MM.1S (cell line): Measurements from ENCODE around the gene SYPL1.

ENCODE experiments used
- DNase-seq: peaks from one replicate; pipeline ENCODE4 v3.0.0-alpha.2; 2015
- H2AFZ ChIP-seq: fragments of 300-600 bp; sonication (generic); 2 replicates; pipeline ENCODE4 v1.6.0; 2016; ENCODE audit warnings: antibody characterized with exemption, low read length
- H3F3A ChIP-seq: fragments of 300-600 bp; sonication (generic); 2 replicates; pipeline ENCODE4 v1.6.1; 2016; ENCODE audit warnings: mild to moderate bottlenecking, antibody characterized with exemption, low read length, moderate library complexity, mixed read lengths; ENCODE audit not compliant: insufficient read depth
- H3K27ac ChIP-seq: fragments of 300-600 bp; sonication (generic); 2 replicates; pipeline ENCODE4 v1.5.1; 2016; ENCODE audit warnings: mild to moderate bottlenecking, low read length
- H3K27me3 ChIP-seq: fragments of 300-600 bp; sonication (generic); replicated peaks from 2 replicates; pipeline ENCODE4 v1.6.0; 2016; ENCODE audit warnings: low read length; ENCODE audit not compliant: insufficient read depth
- H3K36me3 ChIP-seq: fragments of 300-600 bp; sonication (generic); replicated peaks from 2 replicates; pipeline ENCODE4 v1.6.1; 2016; ENCODE audit warnings: mild to moderate bottlenecking, low read length, mixed read lengths; ENCODE audit not compliant: insufficient read depth
- H3K4me1 ChIP-seq: fragments of 300-600 bp; sonication (generic); 2 replicates; pipeline ENCODE4 v1.6.1; 2016; ENCODE audit warnings: low read length, mixed read lengths
- H3K4me2 ChIP-seq: fragments of 300-600 bp; sonication (generic); 2 replicates; pipeline ENCODE4 v1.6.0; 2016; ENCODE audit warnings: low read depth, low read length
- H3K4me3 ChIP-seq: fragments of 300-600 bp; sonication (generic); 2 replicates; pipeline ENCODE4 v1.5.1; 2016; ENCODE audit warnings: low read length, mixed read lengths
- H3K79me2 ChIP-seq: fragments of 300-600 bp; sonication (generic); 2 replicates; pipeline ENCODE4 v1.6.1; 2016; ENCODE audit warnings: mixed run types, low read length, mixed read lengths
- H3K9ac ChIP-seq: fragments of 300-600 bp; sonication (generic); 2 replicates; pipeline ENCODE4 v1.6.1; 2016; ENCODE audit warnings: low read length, mixed read lengths
- H3K9me2 ChIP-seq: fragments of 300-600 bp; sonication (generic); replicated peaks from 2 replicates; pipeline ENCODE4 v1.6.1; 2016; ENCODE audit warnings: mild to moderate bottlenecking, low read length, mixed read lengths; ENCODE audit not compliant: insufficient read depth
- H3K9me3 ChIP-seq: fragments of 300-600 bp; sonication (generic); replicated peaks from 2 replicates; pipeline ENCODE4 v1.6.1; 2016; ENCODE audit warnings: mild to moderate bottlenecking, low read length, mixed read lengths; ENCODE audit not compliant: insufficient read depth
- H4K20me1 ChIP-seq: fragments of 300-600 bp; sonication (generic); 2 replicates; pipeline ENCODE4 v1.6.1; 2016; ENCODE audit warnings: mild to moderate bottlenecking, low read length, moderate library complexity, mixed read lengths; ENCODE audit not compliant: insufficient read depth
- EZH2 ChIP-seq: fragments of 300-600 bp; sonication (generic); optimal IDR thresholded peaks from 2 replicates; pipeline ENCODE3; 2017; ENCODE audit warnings: low read depth, mild to moderate bottlenecking, antibody characterized with exemption, low read length, mixed read lengths
- EZH2phosphoT487 ChIP-seq: fragments of 300-600 bp; sonication (generic); IDR thresholded peaks from 2 replicates; pipeline ENCODE4 v1.6.1; 2018; ENCODE audit warnings: antibody characterized with exemption, low read length
- TF ChIP-seq, protein P1 (sequence below): fragments of 300-600 bp; sonication (generic); IDR thresholded peaks from 2 replicates; pipeline ENCODE4 v1.5.1; 2016; ENCODE audit warnings: antibody characterized with exemption, low read length, mixed read lengths

The SYPL1 gene

DNA sequence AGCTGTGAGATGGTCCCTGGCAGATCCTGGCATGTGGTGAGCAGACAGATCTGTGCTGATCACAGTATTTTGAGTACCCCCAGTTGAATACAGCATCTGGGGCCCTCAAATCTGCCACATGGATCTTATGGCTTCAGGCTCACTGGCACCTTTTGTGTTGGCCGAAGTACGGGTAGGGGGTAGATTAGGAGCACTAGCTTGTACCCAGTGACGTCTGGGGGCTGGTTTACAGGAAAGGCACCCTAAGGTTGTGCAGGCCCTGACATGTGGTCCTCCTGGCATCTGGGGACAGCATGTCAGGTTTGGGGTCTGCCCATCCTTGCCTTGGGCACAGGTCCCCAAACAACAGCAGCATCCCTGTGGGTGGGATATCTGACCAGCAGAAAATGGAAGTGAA is 53.2 kb downstream of the SYPL1 start:
- H3K4me2 ChIP-seq, result no peak overlapping the region
- DNase-seq, result no peak

DNA sequence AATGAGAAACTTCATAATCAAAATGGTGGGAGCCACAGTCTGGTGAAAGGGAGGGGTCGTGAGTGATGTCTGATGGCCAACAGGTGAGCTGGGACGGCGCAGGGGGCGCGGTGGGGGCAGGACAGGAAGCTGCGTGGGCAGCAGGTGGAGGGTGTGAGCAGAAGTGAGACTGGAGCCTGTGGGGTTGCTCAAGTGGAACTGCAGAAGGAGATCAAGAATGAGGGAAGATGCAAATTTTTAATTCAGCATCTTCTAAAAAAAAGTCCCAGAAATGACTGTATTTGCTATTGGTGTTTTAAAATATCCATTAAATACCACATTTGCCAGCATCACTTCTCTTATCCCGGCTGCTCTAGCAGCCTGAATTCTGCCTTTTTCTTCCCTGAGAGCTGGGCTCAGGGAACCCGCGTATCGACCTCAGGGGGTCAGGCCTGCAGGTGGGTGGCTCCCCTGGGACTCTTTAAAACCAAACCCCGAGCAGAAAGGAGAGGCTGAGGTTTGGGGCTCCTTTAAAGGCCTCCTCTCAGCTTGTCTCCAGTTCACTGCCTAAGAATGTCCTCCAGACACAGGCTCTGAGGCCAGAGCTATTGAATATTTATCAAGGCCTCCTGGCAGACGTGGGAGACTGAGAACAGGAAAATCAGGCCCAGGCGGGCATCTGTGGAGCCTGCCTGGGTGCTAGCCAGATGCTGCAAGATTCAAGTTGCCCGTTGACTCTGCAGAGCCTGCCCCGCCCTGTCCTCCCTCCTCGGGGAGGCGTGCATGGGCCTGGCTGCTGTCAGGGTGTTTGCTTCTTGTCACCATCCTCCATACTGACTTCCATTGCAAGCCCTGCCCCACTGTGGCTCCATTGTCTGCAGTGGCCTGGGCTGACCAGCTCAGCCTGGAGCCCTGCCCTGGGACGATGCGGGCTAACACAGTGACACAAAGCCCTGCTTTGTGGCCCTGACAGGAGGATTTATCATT is 53.9 kb downstream of the SYPL1 start:
- no peaks in the 10 kb centered on the region for H3K79me2 ChIP-seq
- no peak overlapping the region for H3K27ac ChIP-seq
- no peak overlapping the region for H3K4me2 ChIP-seq
- no peak overlapping the region for H3K4me3 ChIP-seq
- no peak for DNase-seq
- H3K9me2 ChIP-seq, result no peaks in the 10 kb centered on the region
- H3K27me3 ChIP-seq, result no peaks in the 10 kb centered on the region
- no peaks in the 10 kb centered on the region for H3K9me3 ChIP-seq
- H3K4me1 ChIP-seq, result peaks cover 8% of the 10 kb centered on the region
- no peaks in the 10 kb centered on the region for H4K20me1 ChIP-seq
- no peak overlapping the region for H2AFZ ChIP-seq
- H3K9ac ChIP-seq, result no peak overlapping the region
- H3K36me3 ChIP-seq, result no peaks in the 10 kb centered on the region
- TF ChIP-seq EZH2phosphoT487, result no peak
- TF ChIP-seq, protein P1, sequence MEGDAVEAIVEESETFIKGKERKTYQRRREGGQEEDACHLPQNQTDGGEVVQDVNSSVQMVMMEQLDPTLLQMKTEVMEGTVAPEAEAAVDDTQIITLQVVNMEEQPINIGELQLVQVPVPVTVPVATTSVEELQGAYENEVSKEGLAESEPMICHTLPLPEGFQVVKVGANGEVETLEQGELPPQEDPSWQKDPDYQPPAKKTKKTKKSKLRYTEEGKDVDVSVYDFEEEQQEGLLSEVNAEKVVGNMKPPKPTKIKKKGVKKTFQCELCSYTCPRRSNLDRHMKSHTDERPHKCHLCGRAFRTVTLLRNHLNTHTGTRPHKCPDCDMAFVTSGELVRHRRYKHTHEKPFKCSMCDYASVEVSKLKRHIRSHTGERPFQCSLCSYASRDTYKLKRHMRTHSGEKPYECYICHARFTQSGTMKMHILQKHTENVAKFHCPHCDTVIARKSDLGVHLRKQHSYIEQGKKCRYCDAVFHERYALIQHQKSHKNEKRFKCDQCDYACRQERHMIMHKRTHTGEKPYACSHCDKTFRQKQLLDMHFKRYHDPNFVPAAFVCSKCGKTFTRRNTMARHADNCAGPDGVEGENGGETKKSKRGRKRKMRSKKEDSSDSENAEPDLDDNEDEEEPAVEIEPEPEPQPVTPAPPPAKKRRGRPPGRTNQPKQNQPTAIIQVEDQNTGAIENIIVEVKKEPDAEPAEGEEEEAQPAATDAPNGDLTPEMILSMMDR, result no peak
- no peak for TF ChIP-seq EZH2
- no peaks in the 10 kb centered on the region for H3F3A ChIP-seq

More for the DNA sequence above, 53.2 kb downstream of the SYPL1 start:
- Histone ChIP-seq H3K9ac (no peak overlapping the region), H4K20me1 (no peaks in the 10 kb centered on the region), H3K27me3 (no peaks in the 10 kb centered on the region), H3K79me2 (no peaks in the 10 kb centered on the region), H3K4me1 (peaks cover 8% of the 10 kb centered on the region), H3K4me3 (no peak overlapping the region), H3K27ac (no peak overlapping the region), H3K36me3 (no peaks in the 10 kb centered on the region), H2AFZ (no peak overlapping the region), H3K9me2 (no peaks in the 10 kb centered on the region), H3F3A (no peaks in the 10 kb centered on the region), H3K9me3 (no peaks in the 10 kb centered on the region)
- TF ChIP-seq EZH2 (no peak), EZH2phosphoT487 (no peak)
- TF ChIP-seq, protein P1, result no peak

DNA sequence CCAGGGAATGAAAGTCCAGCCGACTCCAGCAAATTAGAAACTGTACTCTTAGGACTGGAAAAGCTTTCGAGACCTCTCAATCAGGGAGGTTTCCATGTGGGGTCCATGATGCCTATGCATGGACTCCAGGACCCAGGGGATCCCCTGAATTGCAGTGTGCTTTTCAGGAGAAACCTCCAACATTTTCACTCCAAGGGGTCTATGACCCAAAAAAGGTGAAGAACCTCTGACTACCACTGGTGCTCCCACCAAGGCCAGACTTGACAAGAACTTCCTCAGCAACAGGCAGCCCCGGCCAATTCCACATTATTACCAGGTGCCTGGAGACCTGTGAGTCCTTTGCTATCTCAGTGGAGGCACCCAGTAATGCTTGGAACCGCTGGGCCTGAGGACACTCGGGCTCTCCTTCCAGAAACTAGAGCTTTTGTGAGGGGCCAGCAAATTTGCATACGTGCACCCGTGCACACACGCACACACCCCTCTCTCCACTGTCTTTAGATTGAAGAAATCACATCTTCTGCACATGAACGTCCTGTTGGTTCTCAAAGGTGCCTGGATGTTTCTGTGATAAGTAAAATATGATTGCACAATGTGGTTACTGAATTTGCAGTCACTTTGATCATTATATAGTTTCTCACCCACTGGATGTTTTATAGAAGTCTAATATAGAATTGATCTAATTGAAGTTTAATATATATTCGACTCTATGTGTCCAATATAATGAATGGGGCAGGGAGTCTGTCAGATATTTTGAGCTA is 54.7 kb downstream of the SYPL1 start:
- H3K79me2 ChIP-seq, result no peaks in the 10 kb centered on the region
- no peaks in the 10 kb centered on the region for H3K36me3 ChIP-seq
- no peak for TF ChIP-seq EZH2phosphoT487
- TF ChIP-seq, protein P1, result no peak
- no peak for TF ChIP-seq EZH2
- peaks cover 8% of the 10 kb centered on the region for H3K4me1 ChIP-seq
- no peak for DNase-seq
- H3K27me3 ChIP-seq, result no peaks in the 10 kb centered on the region
- H3K4me2 ChIP-seq, result no peak overlapping the region
- H3K4me3 ChIP-seq, result no peak overlapping the region
- H3F3A ChIP-seq, result no peaks in the 10 kb centered on the region
- H3K9me3 ChIP-seq, result no peaks in the 10 kb centered on the region
- no peak overlapping the region for H2AFZ ChIP-seq
- H4K20me1 ChIP-seq, result no peaks in the 10 kb centered on the region
- H3K9ac ChIP-seq, result no peak overlapping the region
- H3K27ac ChIP-seq, result no peak overlapping the region
- no peaks in the 10 kb centered on the region for H3K9me2 ChIP-seq
